ENCODE results near the gene FANCC.

- TF ChIP-seq CTCF (IDR thresholded peaks at IDR 0.05; ENCODE audit: borderline replicate concordance, extremely low read depth, low read length, poor library complexity, severe bottlenecking) (no peak), EZH2 (IDR thresholded peaks at IDR 0.05; ENCODE audit: borderline replicate concordance, low read depth, low read length, severe bottlenecking) (no peak)
These were observed 187.8 kb downstream of the FANCC start for GRCh38 chr9:95129476-95130291.

Measured in DND-41 (cell line).